Neural progenitor cell (in vitro differentiated cells): ENCODE results near the gene GLCCI1. TPM values are rescaled to one million over a fixed set of nuclear protein-coding genes. Genes with fewer than 3 reads are reported as not detected.
"Not testable (repeated sequence)": the region's sequence is repeated elsewhere in the genome, so short reads cannot be mapped to it uniquely, and the experiment has no call there.

Source experiments
- DNase-seq: peaks from one replicate; pipeline ENCODE4 v3.0.0-alpha.2; 2016; ENCODE audit warnings: low spot score
- H2AFZ ChIP-seq: fragments of 200-600 bp; sonication (generic); replicated peaks from 2 replicates; pipeline ENCODE4 v1.6.1; 2016; ENCODE audit warnings: antibody characterized with exemption
- H3F3A ChIP-seq: fragments of 200-600 bp; sonication (generic); 2 replicates; pipeline ENCODE4 v1.6.1; 2016; ENCODE audit warnings: antibody characterized with exemption, low read depth
- H3K27ac ChIP-seq: fragments of 200-600 bp; sonication (generic); 2 replicates; pipeline ENCODE4 v1.5.1; 2016; ENCODE audit warnings: mild to moderate bottlenecking
- H3K27me3 ChIP-seq: fragments of 200-600 bp; sonication (generic); 2 replicates; pipeline ENCODE4 v1.6.1; 2016; ENCODE audit warnings: mild to moderate bottlenecking, moderate library complexity
- H3K36me3 ChIP-seq: fragments of 200-600 bp; sonication (generic); 2 replicates; pipeline ENCODE4 v1.5.1; 2016
- H3K4me1 ChIP-seq: fragments of 200-600 bp; sonication (generic); 2 replicates; pipeline ENCODE4 v1.6.1; 2016; ENCODE audit warnings: mixed run types
- H3K4me2 ChIP-seq: fragments of 200-600 bp; sonication (generic); 2 replicates; pipeline ENCODE4 v1.6.1; 2016
- H3K4me3 ChIP-seq: fragments of 200-600 bp; sonication (generic); 2 replicates; pipeline ENCODE4 v1.5.1; 2016
- H3K79me2 ChIP-seq: fragments of 200-600 bp; sonication (generic); 2 replicates; pipeline ENCODE4 v1.6.1; 2016; ENCODE audit warnings: low read depth
- H3K9ac ChIP-seq: fragments of 200-600 bp; sonication (generic); 2 replicates; pipeline ENCODE4 v1.6.1; 2016
- H3K9me3 ChIP-seq: fragments of 200-600 bp; sonication (generic); 2 replicates; pipeline ENCODE4 v1.5.1; 2016; ENCODE audit warnings: low read depth
- H4K20me1 ChIP-seq: fragments of 200-600 bp; sonication (generic); 2 replicates; pipeline ENCODE4 v1.6.1; 2016; ENCODE audit warnings: low read depth
- H3K27ac Mint-ChIP-seq: 3 replicates; pipeline ENCODE4 v1.8.0; 2021; ENCODE audit warnings: mixed read lengths
- H3K27me3 Mint-ChIP-seq: 2 replicates; pipeline ENCODE4 v1.8.0; 2022; ENCODE audit warnings: low read depth, mild to moderate bottlenecking, inconsistent platforms, moderate library complexity, mixed read lengths; ENCODE audit not compliant: insufficient read depth
- H3K36me3 Mint-ChIP-seq: 3 replicates; pipeline ENCODE4 v1.8.0; 2021; ENCODE audit warnings: mixed read lengths
- H3K4me1 Mint-ChIP-seq: 3 replicates; pipeline ENCODE4 v1.8.0; 2021; ENCODE audit warnings: mixed read lengths
- H3K4me3 Mint-ChIP-seq: 3 replicates; pipeline ENCODE4 v1.8.0; 2021; ENCODE audit warnings: mild to moderate bottlenecking, moderate library complexity, mixed read lengths
- H3K9me3 Mint-ChIP-seq: 3 replicates; pipeline ENCODE4 v1.8.0; 2020; ENCODE audit warnings: mixed read lengths
- EZH2 ChIP-seq: fragments of 200-600 bp; sonication (generic); IDR thresholded peaks from 2 replicates; pipeline ENCODE4 v1.6.1; 2017; ENCODE audit warnings: antibody characterized with exemption, mild to moderate bottlenecking, moderate library complexity
- EZH2phosphoT487 ChIP-seq: fragments of 200-600 bp; sonication (generic); IDR thresholded peaks from 2 replicates; pipeline ENCODE4 v1.6.1; 2017; ENCODE audit warnings: antibody characterized with exemption
- total RNA-seq: library from RNA; depleted of rRNA; stranded (reverse); fragments of >200 nt; gene quantifications from 2 replicates; pipeline ENCODE4 v1.2.3, GENCODE V29; 2015; ENCODE audit warnings: low replicate concordance
- TF ChIP-seq, protein P1 (sequence below): fragments of 200-600 bp; sonication (generic); IDR thresholded peaks from 2 replicates; pipeline ENCODE4 v1.5.1; 2017; ENCODE audit warnings: antibody characterized with exemption, mild to moderate bottlenecking

GLCCI1 gene
- total RNA-seq, 1 donor from 2014 or later, result 78.0 TPM

DNA sequence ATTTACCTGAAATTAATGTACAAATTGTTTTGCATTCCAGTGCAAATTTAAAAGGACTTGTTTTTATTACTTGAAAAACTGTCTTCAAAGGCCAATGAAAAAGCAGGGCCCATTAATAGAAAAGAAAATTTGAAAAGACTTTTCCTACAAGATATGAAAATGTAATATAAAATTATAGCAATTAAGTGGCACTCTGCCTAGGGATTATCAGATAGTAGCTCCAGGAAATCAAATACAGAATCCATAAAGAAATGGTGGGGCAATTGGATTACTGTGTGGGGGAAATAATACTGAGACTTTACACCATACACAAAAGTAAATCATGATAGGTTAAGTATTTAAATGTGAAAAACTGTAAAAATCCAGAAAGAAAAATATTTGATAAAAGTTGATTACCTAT lies 89.7 kb downstream of the GLCCI1 start:
- Histone ChIP-seq H4K20me1 (no peaks in the 10 kb centered on the region), H2AFZ (no peak overlapping the region), H3K4me3 (no peak overlapping the region), H3K79me2 (no peaks in the 10 kb centered on the region), H3K27me3 (no peaks in the 10 kb centered on the region), H3K9me3 (no peaks in the 10 kb centered on the region), H3K27ac (no peak overlapping the region), H3K4me1 (no peaks in the 10 kb centered on the region), H3K9ac (no peak overlapping the region), H3F3A (no peaks in the 10 kb centered on the region), H3K4me2 (no peak overlapping the region), H3K36me3 (peaks cover 39% of the 10 kb centered on the region)
- DNase-seq, result no peak
- Mint-ChIP-seq H3K27ac (no peak overlapping the region), H3K27me3 (no peaks in the 10 kb centered on the region), H3K4me1 (no peaks in the 10 kb centered on the region), H3K9me3 (peaks cover 3% of the 10 kb centered on the region), H3K4me3 (no peak overlapping the region), H3K36me3 (peaks cover 44% of the 10 kb centered on the region)
- no peak for TF ChIP-seq EZH2phosphoT487
- no peak for TF ChIP-seq EZH2
- TF ChIP-seq, protein P1, sequence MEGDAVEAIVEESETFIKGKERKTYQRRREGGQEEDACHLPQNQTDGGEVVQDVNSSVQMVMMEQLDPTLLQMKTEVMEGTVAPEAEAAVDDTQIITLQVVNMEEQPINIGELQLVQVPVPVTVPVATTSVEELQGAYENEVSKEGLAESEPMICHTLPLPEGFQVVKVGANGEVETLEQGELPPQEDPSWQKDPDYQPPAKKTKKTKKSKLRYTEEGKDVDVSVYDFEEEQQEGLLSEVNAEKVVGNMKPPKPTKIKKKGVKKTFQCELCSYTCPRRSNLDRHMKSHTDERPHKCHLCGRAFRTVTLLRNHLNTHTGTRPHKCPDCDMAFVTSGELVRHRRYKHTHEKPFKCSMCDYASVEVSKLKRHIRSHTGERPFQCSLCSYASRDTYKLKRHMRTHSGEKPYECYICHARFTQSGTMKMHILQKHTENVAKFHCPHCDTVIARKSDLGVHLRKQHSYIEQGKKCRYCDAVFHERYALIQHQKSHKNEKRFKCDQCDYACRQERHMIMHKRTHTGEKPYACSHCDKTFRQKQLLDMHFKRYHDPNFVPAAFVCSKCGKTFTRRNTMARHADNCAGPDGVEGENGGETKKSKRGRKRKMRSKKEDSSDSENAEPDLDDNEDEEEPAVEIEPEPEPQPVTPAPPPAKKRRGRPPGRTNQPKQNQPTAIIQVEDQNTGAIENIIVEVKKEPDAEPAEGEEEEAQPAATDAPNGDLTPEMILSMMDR, result no peak

DNA sequence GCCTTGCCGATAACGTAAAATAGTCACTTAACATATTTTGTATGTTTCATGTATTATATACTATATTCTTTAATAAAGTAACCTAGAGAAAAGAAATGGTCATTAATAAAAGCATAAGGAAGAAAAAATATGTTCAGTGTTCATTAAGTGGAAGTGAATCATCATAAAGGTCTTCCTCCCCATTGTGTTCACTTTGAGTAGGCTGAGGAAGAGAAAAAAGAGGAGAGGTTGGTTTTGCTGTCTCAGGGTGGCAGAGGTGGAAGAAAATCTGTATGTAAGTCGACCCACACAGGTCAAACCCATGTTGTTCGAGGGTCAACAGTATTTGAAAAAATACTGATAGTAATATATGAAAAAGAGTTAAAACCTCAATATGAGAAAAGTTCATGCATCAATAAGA lies 90.3 kb downstream of the GLCCI1 start:
- Histone ChIP-seq H3K4me3 (no peak overlapping the region), H3K27me3 (no peaks in the 10 kb centered on the region), H3K9me3 (no peaks in the 10 kb centered on the region), H2AFZ (no peak overlapping the region), H3K4me2 (no peak overlapping the region), H3K9ac (no peak overlapping the region), H3F3A (no peaks in the 10 kb centered on the region), H3K27ac (no peak overlapping the region), H3K79me2 (no peaks in the 10 kb centered on the region), H3K4me1 (no peaks in the 10 kb centered on the region), H3K36me3 (peaks cover 39% of the 10 kb centered on the region), H4K20me1 (no peaks in the 10 kb centered on the region)
- no peak overlapping the region for H3K27ac Mint-ChIP-seq
- peaks cover 47% of the 10 kb centered on the region for H3K36me3 Mint-ChIP-seq
- H3K4me3 Mint-ChIP-seq, result no peak overlapping the region
- H3K4me1 Mint-ChIP-seq, result no peaks in the 10 kb centered on the region
- H3K9me3 Mint-ChIP-seq, result peaks cover 3% of the 10 kb centered on the region
- no peak for TF ChIP-seq EZH2phosphoT487
- no peak for TF ChIP-seq EZH2
- TF ChIP-seq, protein P1, result no peak
- DNase-seq, result no peak
- no peaks in the 10 kb centered on the region for H3K27me3 Mint-ChIP-seq

GRCh38 chr7:8060241-8060640 lies 91.6 kb downstream of the GLCCI1 start:
- TF ChIP-seq, protein P1, result no peak
- TF ChIP-seq EZH2phosphoT487 (no peak), EZH2 (no peak)
- Mint-ChIP-seq H3K36me3 (peaks cover 55% of the 10 kb centered on the region), H3K27me3 (no peaks in the 10 kb centered on the region), H3K4me3 (no peak overlapping the region), H3K9me3 (peaks cover 3% of the 10 kb centered on the region), H3K27ac (no peak overlapping the region), H3K4me1 (no peaks in the 10 kb centered on the region)
- no peak for DNase-seq
- Histone ChIP-seq H3K27me3 (no peaks in the 10 kb centered on the region), H3K4me2 (no peak overlapping the region), H3K9ac (no peak overlapping the region), H3K79me2 (peaks cover 3% of the 10 kb centered on the region), H3K36me3 (peaks cover 36% of the 10 kb centered on the region), H3F3A (no peaks in the 10 kb centered on the region), H4K20me1 (no peaks in the 10 kb centered on the region), H2AFZ (no peak overlapping the region), H3K27ac (no peak overlapping the region), H3K9me3 (no peaks in the 10 kb centered on the region), H3K4me3 (no peak overlapping the region), H3K4me1 (no peaks in the 10 kb centered on the region)

GRCh38 chr7:8063300-8063699 lies 94.7 kb downstream of the GLCCI1 start:
- H4K20me1 ChIP-seq, result peaks cover 12% of the 10 kb centered on the region
- H2AFZ ChIP-seq, H3K27me3 Mint-ChIP-seq, H3K9ac ChIP-seq, H3K27me3 ChIP-seq, H3K4me1 Mint-ChIP-seq, H3K27ac ChIP-seq, DNase-seq, H3F3A ChIP-seq, H3K9me3 ChIP-seq, H3K27ac Mint-ChIP-seq, H3K4me2 ChIP-seq, H3K4me3 ChIP-seq, H3K4me3 Mint-ChIP-seq: not testable (repeated sequence)
- Mint-ChIP-seq H3K9me3 (peaks cover 15% of the 10 kb centered on the region), H3K36me3 (peaks cover 48% of the 10 kb centered on the region)
- H3K79me2 ChIP-seq, result peaks cover 19% of the 10 kb centered on the region
- peaks cover 11% of the 10 kb centered on the region for H3K4me1 ChIP-seq
- H3K36me3 ChIP-seq, result peaks cover 17% of the 10 kb centered on the region
